ENCODE measurements around the gene ARID4A. TPM values are rescaled to one million over a fixed set of nuclear protein-coding genes. Genes with fewer than 3 reads are reported as not detected.
A peak's percentile ranks its signal among the peaks of the same experiment; 100 is the strongest.

Gene ARID4A
- total RNA-seq, 4 donors from 2014 or later, result 13.6 to 32.6 (median 18.4) TPM

DNA sequence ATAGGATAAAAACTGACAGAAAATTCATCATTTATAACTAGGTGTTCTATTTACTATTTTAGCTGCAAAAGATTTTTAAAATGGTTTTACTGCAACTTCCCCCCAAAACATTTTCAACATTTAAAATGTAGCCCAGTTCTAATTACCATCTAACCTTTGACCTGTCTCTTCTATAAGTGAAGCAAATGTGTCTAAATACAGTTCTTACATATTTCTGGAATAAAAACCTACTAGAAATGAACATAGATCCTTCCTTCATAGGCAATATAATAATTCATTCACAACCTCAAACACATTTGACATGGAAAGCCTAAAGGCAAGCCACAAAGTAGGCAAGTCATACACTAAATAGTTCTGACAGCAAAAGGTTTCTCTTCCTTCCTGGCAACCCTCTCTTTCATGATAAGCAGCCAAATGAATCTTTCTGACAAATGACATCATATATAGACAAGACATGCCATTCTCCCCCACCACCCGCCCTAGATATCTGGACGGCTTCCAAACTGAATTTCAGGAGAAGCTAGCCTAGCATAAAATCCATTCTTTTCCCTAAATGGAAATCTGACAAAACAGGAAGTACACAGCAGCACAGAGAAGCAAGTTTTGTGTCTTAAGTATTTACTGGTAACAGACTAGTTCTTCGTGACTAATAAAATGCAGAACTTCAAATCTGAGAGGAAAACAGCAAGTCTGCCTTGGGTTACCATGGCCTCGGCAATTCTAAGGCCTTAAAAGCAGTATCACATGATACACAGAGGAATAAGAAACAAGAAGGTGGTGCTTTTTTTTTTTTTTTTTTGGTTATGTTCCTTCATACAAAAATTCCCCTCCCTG is 17.2 kb upstream of the ARID4A start:
- peak in 1 of 2 donors; percentile 60 for DNase-seq (ENCODE audit: low spot score in 2 of 2)
- WGBS, 2 donors, result 3 to 10% methylated on average over 4 of the region's 4 CpGs
- intact Hi-C loops (cut with DNase I; ENCODE audit: low total_unique reads), result no loop called here
- TF ChIP-seq POLR2A (IDR thresholded peaks at IDR 0.05), result no peak
- TF ChIP-seq, protein P1, sequence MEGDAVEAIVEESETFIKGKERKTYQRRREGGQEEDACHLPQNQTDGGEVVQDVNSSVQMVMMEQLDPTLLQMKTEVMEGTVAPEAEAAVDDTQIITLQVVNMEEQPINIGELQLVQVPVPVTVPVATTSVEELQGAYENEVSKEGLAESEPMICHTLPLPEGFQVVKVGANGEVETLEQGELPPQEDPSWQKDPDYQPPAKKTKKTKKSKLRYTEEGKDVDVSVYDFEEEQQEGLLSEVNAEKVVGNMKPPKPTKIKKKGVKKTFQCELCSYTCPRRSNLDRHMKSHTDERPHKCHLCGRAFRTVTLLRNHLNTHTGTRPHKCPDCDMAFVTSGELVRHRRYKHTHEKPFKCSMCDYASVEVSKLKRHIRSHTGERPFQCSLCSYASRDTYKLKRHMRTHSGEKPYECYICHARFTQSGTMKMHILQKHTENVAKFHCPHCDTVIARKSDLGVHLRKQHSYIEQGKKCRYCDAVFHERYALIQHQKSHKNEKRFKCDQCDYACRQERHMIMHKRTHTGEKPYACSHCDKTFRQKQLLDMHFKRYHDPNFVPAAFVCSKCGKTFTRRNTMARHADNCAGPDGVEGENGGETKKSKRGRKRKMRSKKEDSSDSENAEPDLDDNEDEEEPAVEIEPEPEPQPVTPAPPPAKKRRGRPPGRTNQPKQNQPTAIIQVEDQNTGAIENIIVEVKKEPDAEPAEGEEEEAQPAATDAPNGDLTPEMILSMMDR (IDR thresholded peaks at IDR 0.05), result no peak
- H3K4me3 ChIP-seq (ENCODE audit: low read depth, poor library complexity, severe bottlenecking), result no peak overlapping the region

DNA sequence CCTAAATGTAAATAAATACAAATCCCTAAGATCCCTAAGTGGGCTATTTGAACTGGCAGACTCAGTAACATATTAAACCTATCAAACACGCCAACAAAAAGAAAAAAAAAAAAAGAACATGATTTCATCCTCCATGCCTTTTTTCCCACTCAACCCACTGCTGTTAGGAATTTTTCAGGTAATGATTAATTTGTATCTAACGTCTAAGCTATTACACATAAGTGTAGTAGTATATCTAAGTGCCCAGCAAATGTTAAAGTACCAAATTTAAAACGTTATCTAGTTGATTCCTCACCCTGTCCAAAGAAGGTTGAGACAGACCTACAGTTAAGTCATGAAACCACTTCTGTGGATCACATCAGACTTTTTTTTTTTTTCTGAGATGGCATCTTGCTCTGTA is 16.4 kb upstream of the ARID4A start:
- H3K4me3 ChIP-seq (ENCODE audit: low read depth, poor library complexity, severe bottlenecking), result no peak overlapping the region
- WGBS, 2 donors, result 59 to 66% methylated on average over 3 of the region's 3 CpGs
- TF ChIP-seq POLR2A (IDR thresholded peaks at IDR 0.05), result no peak
- TF ChIP-seq, protein P1 (IDR thresholded peaks at IDR 0.05), result no peak
- DNase-seq (ENCODE audit: low spot score in 2 of 2), result no peak
- intact Hi-C loops (cut with DNase I; ENCODE audit: low total_unique reads), result no loop called here

DNA sequence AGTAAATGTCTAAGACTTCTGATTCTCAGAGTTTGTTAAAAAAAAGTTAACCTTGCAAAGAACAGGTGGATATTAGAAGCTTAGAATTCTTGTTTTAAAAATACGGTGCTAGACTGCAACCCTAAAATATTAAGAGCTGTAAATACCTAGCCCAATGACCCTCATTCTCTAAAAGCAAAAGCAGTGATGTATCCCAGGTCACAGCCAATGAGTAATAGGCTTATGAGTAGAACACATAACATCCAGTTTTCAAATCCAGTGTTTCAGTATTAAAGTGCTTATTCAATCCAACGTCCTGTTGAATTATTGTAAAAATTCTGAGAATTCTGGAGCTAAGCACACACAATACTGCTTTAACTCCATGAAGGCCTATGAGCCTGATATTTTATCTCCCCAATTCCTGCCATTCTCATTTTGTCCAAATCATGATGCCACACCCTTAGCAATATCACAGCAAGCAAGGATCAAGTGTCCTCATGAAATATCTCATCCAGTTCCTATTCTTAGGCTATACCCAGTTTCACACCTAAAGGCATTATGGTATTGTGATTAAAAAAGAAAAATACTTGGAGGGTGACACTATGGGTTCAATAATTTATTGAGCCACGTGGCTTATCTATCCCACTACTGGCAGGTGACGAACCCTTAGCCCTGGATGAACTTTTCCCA is 15.3 kb upstream of the ARID4A start:
- DNase-seq (ENCODE audit: low spot score in 2 of 2), result no peak
- intact Hi-C loops (cut with DNase I; ENCODE audit: low total_unique reads), result no loop called here
- H3K4me3 ChIP-seq (ENCODE audit: low read depth, poor library complexity, severe bottlenecking), result no peak overlapping the region
- WGBS, 2 donors, result 82 to 83% methylated on average over 4 of the region's 4 CpGs
- TF ChIP-seq, protein P1 (IDR thresholded peaks at IDR 0.05), result no peak
- TF ChIP-seq POLR2A (IDR thresholded peaks at IDR 0.05), result no peak

- intact Hi-C loops (cut with DNase I; ENCODE audit: low total_unique reads), result no loop called here
- no peak overlapping the region for H3K4me3 ChIP-seq (ENCODE audit: low read depth, poor library complexity, severe bottlenecking)
- TF ChIP-seq, protein P1 (IDR thresholded peaks at IDR 0.05), result no peak
- TF ChIP-seq POLR2A (IDR thresholded peaks at IDR 0.05), result no peak
- DNase-seq (ENCODE audit: low spot score in 2 of 2), result no peak
Measured at GRCh38 chr14:58283730-58284129, 14.6 kb upstream of the ARID4A start.

GRCh38 chr14:58285132-58285531 is 13.2 kb upstream of the ARID4A start:
- DNase-seq (ENCODE audit: low spot score in 2 of 2), result no peak
- TF ChIP-seq, protein P1 (IDR thresholded peaks at IDR 0.05), result no peak
- TF ChIP-seq POLR2A (IDR thresholded peaks at IDR 0.05), result no peak
- no peak overlapping the region for H3K4me3 ChIP-seq (ENCODE audit: low read depth, poor library complexity, severe bottlenecking)
- intact Hi-C loops (cut with DNase I; ENCODE audit: low total_unique reads), result no loop called here
- WGBS, 2 donors, result 96 to 99% methylated on average over 4 of the region's 4 CpGs

Measured in lower leg skin (tissue), 4 donors.